ENCODE results near the gene TMEM63A. TPM values are rescaled to one million over a fixed set of nuclear protein-coding genes. Genes with fewer than 3 reads are reported as not detected.

Gene TMEM63A
- total and polyA plus RNA-seq, 2 of the 13 experiments (the other 11 are each of a cell fraction or from before 2014, with no cell fraction given), result 23.9 to 53.3 TPM

DNA sequence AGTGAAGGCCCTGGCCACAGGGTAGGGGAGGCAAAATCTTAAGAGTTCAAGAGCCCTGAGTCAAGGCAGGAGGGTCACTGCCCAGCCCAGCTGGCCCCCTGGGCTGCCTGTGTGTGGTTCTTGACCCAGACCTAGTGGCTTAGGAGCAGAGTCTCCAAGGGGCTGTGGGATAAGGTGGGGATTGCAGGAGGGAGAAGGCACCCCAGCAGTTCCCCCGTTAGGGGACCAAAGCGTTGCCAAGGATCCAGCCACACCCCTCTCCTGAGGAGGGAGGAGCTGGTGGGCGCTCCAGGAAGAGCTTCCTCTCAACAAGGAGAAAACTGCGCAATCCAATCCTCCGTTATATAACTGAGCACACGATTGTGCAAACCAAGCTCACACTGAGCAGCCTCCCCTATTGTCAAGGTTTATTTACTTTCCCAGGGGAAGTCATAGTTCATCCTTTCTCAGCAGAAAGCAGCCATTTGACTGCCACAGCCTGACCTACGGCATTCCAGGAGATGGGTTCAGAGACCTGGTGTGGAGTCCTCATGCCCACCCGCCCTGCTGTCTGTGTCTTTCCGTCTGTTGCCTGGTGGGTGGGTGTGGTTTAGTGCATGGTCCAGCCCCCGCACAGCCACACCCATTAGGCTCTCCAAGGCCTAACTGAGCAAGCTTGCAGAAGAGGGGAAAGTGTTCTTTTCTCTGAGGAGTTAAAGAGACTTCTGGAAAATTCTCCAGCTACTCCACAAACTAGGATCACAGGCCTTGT lies 68.8 kb downstream of the TMEM63A start (continued):
- TF ChIP-seq, protein P1, sequence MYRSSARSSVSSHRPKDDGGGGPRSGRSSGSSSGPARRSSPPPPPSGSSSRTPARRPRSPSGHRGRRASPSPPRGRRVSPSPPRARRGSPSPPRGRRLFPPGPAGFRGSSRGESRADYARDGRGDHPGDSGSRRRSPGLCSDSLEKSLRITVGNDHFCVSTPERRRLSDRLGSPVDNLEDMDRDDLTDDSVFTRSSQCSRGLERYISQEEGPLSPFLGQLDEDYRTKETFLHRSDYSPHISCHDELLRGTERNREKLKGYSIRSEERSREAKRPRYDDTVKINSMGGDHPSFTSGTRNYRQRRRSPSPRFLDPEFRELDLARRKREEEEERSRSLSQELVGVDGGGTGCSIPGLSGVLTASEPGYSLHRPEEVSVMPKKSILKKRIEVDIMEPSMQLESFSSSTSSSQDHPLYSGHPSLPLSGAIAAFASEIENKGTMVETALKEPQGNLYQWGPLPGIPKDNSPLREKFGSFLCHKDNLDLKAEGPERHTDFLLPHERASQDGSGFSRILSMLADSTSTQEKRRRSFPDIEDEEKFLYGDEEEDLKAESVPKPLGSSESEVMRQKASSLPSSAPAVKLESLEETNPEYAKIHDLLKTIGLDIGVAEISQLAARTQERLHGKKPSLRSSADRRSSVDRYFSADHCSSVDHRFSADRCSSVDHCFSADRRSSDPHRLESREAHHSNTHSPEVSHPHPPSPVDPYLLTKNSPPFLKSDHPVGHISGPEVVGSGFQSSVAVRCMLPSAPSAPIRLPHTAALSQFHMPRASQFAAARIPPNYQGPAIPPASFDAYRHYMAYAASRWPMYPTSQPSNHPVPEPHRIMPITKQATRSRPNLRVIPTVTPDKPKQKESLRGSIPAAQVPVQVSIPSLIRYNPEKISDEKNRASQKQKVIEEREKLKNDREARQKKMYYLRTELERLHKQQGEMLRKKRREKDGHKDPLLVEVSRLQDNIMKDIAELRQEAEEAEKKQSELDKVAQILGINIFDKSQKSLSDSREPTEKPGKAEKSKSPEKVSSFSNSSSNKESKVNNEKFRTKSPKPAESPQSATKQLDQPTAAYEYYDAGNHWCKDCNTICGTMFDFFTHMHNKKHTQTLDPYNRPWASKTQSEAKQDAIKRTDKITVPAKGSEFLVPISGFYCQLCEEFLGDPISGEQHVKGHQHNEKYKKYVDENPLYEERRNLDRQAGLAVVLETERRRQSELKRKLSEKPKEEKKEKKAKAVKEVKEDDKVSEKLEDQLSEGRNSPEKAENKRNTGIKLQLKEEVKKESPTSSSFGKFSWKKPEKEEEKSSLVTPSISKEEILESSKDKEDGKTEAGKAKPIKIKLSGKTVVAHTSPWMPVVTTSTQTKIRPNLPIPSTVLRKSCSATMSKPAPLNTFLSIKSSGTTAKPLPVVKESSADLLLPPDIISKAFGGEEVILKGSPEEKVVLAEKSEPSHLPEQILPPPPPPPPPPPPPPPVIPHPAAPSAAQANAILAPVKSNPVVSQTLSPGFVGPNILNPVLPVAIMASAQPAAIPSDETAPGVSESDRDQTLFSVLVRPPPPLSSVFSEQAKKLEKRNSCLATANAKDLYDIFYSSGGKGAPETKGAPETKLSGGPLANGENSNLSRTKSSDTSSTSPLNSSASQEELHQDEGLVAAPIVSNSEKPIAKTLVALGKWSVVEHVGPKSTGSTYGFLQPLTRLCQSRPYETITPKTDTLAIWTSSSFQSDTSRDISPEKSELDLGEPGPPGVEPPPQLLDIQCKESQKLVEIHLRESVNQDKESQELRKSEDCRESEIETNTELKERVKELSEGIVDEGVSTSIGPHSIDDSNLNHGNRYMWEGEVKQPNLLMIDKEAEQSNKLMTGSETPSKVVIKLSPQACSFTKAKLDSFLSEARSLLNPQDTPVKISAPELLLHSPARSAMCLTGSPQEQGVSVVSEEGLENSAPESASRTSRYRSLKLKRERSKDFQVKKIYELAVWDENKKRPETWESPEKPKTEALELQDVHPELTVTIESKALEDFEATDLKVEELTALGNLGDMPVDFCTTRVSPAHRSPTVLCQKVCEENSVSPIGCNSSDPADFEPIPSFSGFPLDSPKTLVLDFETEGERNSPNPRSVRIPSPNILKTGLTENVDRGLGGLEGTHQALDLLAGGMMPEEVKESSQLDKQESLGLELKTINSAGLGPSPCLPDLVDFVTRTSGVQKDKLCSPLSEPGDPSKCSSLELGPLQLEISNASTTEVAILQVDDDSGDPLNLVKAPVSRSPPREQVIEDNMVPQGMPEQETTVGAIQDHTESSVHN (CRISPR knock-in tag; IDR thresholded peaks at IDR 0.05), result peak; percentile 86; the same call in 1 of the 2 replicates
- no peak for TF ChIP-seq ZBTB38 (CRISPR knock-in tag; IDR thresholded peaks at IDR 0.05)
- TF ChIP-seq, protein P2, sequence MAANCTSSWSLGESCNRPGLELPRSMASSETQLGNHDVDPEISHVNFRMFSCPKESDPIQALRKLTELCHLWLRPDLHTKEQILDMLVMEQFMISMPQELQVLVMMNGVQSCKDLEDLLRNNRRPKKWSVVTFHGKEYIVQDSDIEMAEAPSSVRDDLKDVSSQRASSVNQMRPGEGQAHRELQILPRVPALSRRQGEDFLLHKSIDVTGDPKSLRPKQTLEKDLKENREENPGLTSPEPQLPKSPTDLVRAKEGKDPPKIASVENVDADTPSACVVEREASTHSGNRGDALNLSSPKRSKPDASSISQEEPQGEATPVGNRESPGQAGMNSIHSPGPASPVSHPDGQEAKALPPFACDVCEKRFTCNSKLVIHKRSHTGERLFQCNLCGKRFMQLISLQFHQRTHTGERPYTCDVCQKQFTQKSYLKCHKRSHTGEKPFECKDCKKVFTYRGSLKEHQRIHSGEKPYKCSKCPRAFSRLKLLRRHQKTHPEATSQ (CRISPR knock-in tag; IDR thresholded peaks at IDR 0.05; ENCODE audit: borderline replicate concordance), result no peak; the same call in 1 of the 2 replicates
- TF ChIP-seq ZNF121 (CRISPR knock-in tag; IDR thresholded peaks at IDR 0.05), result no peak
- peak; percentile 72; the same call in 1 of the 2 replicates for TF ChIP-seq ZZZ3 (CRISPR knock-in tag; IDR thresholded peaks at IDR 0.05; ENCODE audit: borderline replicate concordance)
- TF ChIP-seq PPARG (CRISPR knock-in tag; conservative IDR thresholded peaks at IDR 0.05), result peak; percentile 92
- TF ChIP-seq, protein P3, sequence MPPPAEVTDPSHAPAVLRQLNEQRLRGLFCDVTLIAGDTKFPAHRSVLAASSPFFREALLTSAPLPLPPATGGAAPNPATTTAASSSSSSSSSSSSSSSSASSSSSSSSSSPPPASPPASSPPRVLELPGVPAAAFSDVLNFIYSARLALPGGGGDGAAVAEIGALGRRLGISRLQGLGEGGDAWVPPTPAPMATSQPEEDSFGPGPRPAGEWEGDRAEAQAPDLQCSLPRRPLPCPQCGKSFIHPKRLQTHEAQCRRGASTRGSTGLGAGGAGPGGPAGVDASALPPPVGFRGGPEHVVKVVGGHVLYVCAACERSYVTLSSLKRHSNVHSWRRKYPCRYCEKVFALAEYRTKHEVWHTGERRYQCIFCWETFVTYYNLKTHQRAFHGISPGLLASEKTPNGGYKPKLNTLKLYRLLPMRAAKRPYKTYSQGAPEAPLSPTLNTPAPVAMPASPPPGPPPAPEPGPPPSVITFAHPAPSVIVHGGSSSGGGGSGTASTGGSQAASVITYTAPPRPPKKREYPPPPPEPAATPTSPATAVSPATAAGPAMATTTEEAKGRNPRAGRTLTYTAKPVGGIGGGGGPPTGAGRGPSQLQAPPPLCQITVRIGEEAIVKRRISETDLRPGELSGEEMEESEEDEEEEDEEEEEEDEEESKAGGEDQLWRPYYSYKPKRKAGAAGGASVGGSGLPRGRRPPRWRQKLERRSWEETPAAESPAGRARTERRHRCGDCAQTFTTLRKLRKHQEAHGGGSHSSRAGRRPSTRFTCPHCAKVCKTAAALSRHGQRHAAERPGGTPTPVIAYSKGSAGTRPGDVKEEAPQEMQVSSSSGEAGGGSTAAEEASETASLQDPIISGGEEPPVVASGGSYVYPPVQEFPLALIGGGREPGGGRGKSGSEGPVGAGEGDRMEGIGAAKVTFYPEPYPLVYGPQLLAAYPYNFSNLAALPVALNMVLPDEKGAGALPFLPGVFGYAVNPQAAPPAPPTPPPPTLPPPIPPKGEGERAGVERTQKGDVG (CRISPR knock-in tag; IDR thresholded peaks at IDR 0.05; ENCODE audit: borderline replicate concordance), result no peak
- TF ChIP-seq, protein P4, sequence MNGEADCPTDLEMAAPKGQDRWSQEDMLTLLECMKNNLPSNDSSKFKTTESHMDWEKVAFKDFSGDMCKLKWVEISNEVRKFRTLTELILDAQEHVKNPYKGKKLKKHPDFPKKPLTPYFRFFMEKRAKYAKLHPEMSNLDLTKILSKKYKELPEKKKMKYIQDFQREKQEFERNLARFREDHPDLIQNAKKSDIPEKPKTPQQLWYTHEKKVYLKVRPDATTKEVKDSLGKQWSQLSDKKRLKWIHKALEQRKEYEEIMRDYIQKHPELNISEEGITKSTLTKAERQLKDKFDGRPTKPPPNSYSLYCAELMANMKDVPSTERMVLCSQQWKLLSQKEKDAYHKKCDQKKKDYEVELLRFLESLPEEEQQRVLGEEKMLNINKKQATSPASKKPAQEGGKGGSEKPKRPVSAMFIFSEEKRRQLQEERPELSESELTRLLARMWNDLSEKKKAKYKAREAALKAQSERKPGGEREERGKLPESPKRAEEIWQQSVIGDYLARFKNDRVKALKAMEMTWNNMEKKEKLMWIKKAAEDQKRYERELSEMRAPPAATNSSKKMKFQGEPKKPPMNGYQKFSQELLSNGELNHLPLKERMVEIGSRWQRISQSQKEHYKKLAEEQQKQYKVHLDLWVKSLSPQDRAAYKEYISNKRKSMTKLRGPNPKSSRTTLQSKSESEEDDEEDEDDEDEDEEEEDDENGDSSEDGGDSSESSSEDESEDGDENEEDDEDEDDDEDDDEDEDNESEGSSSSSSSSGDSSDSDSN (CRISPR knock-in tag; IDR thresholded peaks at IDR 0.05), result peak; percentile 54; the same call in 1 of the 2 replicates
- TF ChIP-seq ZNF563 (CRISPR knock-in tag; IDR thresholded peaks at IDR 0.05), result 0 out of 2 replicates have a peak, but pooled peaks have one; percentile 70
- no peak for TF ChIP-seq ZSCAN12 (CRISPR knock-in tag; IDR thresholded peaks at IDR 0.05)
- TF ChIP-seq DR1 (CRISPR knock-in tag; IDR thresholded peaks at IDR 0.05), result peak; percentile 61
- no peak for TF ChIP-seq ZFP36L2 (CRISPR knock-in tag; IDR thresholded peaks at IDR 0.05)
- no peak for TF ChIP-seq ZNF510 (CRISPR knock-in tag; IDR thresholded peaks at IDR 0.05; ENCODE audit: low read depth)

Measured in HepG2 (cell line).